Liver (tissue), 9 donors: ENCODE measurements around the gene TNIP1. TPM values are rescaled to one million over a fixed set of nuclear protein-coding genes. Genes with fewer than 3 reads are reported as not detected.

Source experiments
- DNase-seq: peaks from one replicate; pipeline ENCODE4 v3.0.0-alpha.2; 2017; ENCODE audit warnings: low spot score
- H3K27ac ChIP-seq, 2 donors: one replicate each; pipeline ENCODE4 v1.7.0; 2013; ENCODE audit warnings: inconsistent platforms in 2 of 2, low read length in 2 of 2, control low read depth in 1 of 2, low read depth in 1 of 2, mild to moderate bottlenecking in 1 of 2
- H3K27me3 ChIP-seq, 4 donors: one replicate each; pipeline versions ENCODE4 v1.6.1 to v1.7.0; 2013; ENCODE audit warnings: low read length in 3 of 4, inconsistent platforms in 1 of 4, mild to moderate bottlenecking in 1 of 4, moderate library complexity in 1 of 4; ENCODE audit not compliant: control insufficient read depth in 4 of 4, insufficient read depth in 4 of 4
- H3K36me3 ChIP-seq, 4 donors: one replicate each; pipeline versions ENCODE4 v1.6.1 to v1.7.0; 2013; ENCODE audit warnings: low read length in 3 of 4, mild to moderate bottlenecking in 3 of 4, low read depth in 1 of 4, moderate library complexity in 1 of 4; ENCODE audit not compliant: control insufficient read depth in 4 of 4, insufficient read depth in 3 of 4
- H3K4me1 ChIP-seq, 4 donors: one replicate each; pipeline versions ENCODE4 v1.6.1 to v1.7.0; 2013; ENCODE audit warnings: low read length in 3 of 4, mild to moderate bottlenecking in 3 of 4, moderate library complexity in 1 of 4; ENCODE audit not compliant: control insufficient read depth in 4 of 4, insufficient read depth in 4 of 4
- H3K4me3 ChIP-seq, 3 donors: one replicate each; pipeline versions ENCODE4 v1.6.1 to v1.7.0; 2013; ENCODE audit warnings: low read length in 3 of 3, control low read depth in 1 of 3, low read depth in 1 of 3, mild to moderate bottlenecking in 1 of 3
- H3K9ac ChIP-seq, 2 donors: one replicate each; pipeline ENCODE4 v1.7.0; 2013; ENCODE audit warnings: low read length in 2 of 2, mild to moderate bottlenecking in 2 of 2, moderate library complexity in 2 of 2, control low read depth in 1 of 2, low read depth in 1 of 2
- H3K9me3 ChIP-seq, 4 donors: one replicate each; pipeline versions ENCODE4 v1.6.1 to v1.7.0; 2013; ENCODE audit warnings: low read length in 3 of 4; ENCODE audit not compliant: control insufficient read depth in 4 of 4
- CTCF ChIP-seq: fragments of 150-350 bp; IDR thresholded peaks from 2 replicates; pipeline ENCODE4 v1.5.1; 2017; ENCODE audit warnings: improper control_type of control experiment, low read depth, low read length; ENCODE audit not compliant: missing input control
- EGR1 ChIP-seq, 2 donors: IDR thresholded peaks; 2 replicates each; pipeline ENCODE4 v1.6.1; 2016 to 2018; ENCODE audit warnings: antibody characterized with exemption in 2 of 2, low read depth in 2 of 2
- FOXA1 ChIP-seq: IDR thresholded peaks from 2 replicates; pipeline ENCODE4 v1.6.1; 2016; ENCODE audit warnings: antibody characterized with exemption
- FOXA2 ChIP-seq: IDR thresholded peaks from 2 replicates; pipeline ENCODE4 v1.6.1; 2016; ENCODE audit warnings: antibody characterized with exemption
- GABPA ChIP-seq, 2 donors: IDR thresholded peaks in 1 of 2; conservative IDR thresholded peaks in 1 of 2; 2 replicates each; pipeline ENCODE4 v1.6.1; 2016; ENCODE audit warnings: antibody characterized with exemption in 2 of 2, mild to moderate bottlenecking in 1 of 2, moderate library complexity in 1 of 2
- HNF4A ChIP-seq, 2 donors: conservative IDR thresholded peaks; 2 replicates each; pipeline ENCODE4 v1.6.1; 2016; ENCODE audit warnings: antibody characterized with exemption in 2 of 2, mild to moderate bottlenecking in 2 of 2
- HNF4G ChIP-seq: IDR thresholded peaks from 2 replicates; pipeline ENCODE4 v1.6.1; 2016; ENCODE audit warnings: antibody characterized with exemption
- MAX ChIP-seq: IDR thresholded peaks from 2 replicates; pipeline ENCODE4 v1.6.1; 2016; ENCODE audit warnings: antibody characterized with exemption
- NR2F2 ChIP-seq: IDR thresholded peaks from 2 replicates; pipeline ENCODE4 v1.6.1; 2016; ENCODE audit warnings: antibody characterized with exemption
- RAD21 ChIP-seq, 2 donors: IDR thresholded peaks; 2 replicates each; pipeline ENCODE4 v1.6.1; 2016; ENCODE audit warnings: antibody characterized with exemption in 2 of 2, mild to moderate bottlenecking in 2 of 2
- RXRA ChIP-seq, 2 donors: IDR thresholded peaks; 2 replicates each; pipeline ENCODE4 v1.6.1; 2017 to 2018; ENCODE audit warnings: antibody characterized with exemption in 2 of 2, mild to moderate bottlenecking in 1 of 2
- SP1 ChIP-seq: IDR thresholded peaks from 2 replicates; pipeline ENCODE4 v1.6.1; 2018; ENCODE audit warnings: antibody characterized with exemption, mild to moderate bottlenecking
- YY1 ChIP-seq: IDR thresholded peaks from 2 replicates; pipeline ENCODE4 v1.6.1; 2016; ENCODE audit warnings: antibody characterized with exemption, mild to moderate bottlenecking
- ZBTB33 ChIP-seq: IDR thresholded peaks from 2 replicates; pipeline ENCODE4 v1.6.1; 2016; ENCODE audit warnings: antibody characterized with exemption
- WGBS: extraction: QIAGEN DNeasy Blood & Tissue Kit; methylation state at CpG from one replicate; pipeline ENCODE4 v1.1.7; 2013; 5-methylcytosine and 5-hydroxymethylcytosine counted together
- polyA plus RNA-seq, 2 donors: library from polyadenylated mRNA; stranded (reverse) in 1 of 2; unstranded in 1 of 2; fragments of 200-250 nt in 1 of 2; fragments of >200 nt in 1 of 2; fragmentation: Nextera tagmentation in 1 of 2; extraction: Ambion mirVana in 1 of 2; gene quantifications; one replicate each; pipeline versions ENCODE4 v1.2.1 to v1.2.3, GENCODE V29; 2013 to 2015
- total RNA-seq, 2 donors: library from RNA; depleted of rRNA; stranded (reverse); fragments of >200 nt; gene quantifications; one replicate each; pipeline ENCODE4 v1.2.3, GENCODE V29; 2014
- TF ChIP-seq, protein P1 (sequence below): IDR thresholded peaks from 2 replicates; pipeline ENCODE4 v1.6.1; 2016; ENCODE audit warnings: antibody characterized with exemption
- TF ChIP-seq, protein P2 (sequence below): IDR thresholded peaks from 2 replicates; pipeline ENCODE4 v1.6.1; 2016; ENCODE audit warnings: antibody characterized with exemption, mild to moderate bottlenecking
- donor health status: healthy.
- donor health status: healthy.
- donor health status: healthy.
- donor health status: healthy.
- donor health status: healthy.

TNIP1 gene
- total and polyA plus RNA-seq, 4 donors: 33.2 to 101 (median 48.0) TPM

DNA sequence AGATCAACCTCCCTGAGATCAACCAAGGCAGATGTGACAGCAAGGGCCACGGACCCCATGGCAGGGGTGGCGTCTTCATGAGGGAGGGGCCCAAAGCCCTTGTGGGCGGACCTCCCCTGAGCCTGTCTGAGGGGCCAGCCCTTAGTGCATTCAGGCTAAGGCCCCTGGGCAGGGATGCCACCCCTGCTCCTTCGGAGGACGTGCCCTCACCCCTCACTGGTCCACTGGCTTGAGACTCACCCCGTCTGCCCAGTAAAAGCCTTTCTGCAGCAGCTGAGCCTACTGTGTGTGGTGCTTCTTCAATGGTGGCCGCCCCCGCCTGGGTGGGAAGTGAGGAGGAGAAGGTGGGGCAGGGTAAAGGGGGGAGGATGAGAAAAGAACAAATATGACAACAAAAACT, 52.1 kb downstream of the TNIP1 start (continued):
- TF ChIP-seq FOXA2 (no peak), RAD21 (IDR thresholded peaks at IDR 0.05) (no peak), YY1 (no peak), SP1 (no peak), HNF4G (no peak), GABPA (IDR thresholded peaks at IDR 0.05 in 1 of 2, conservative IDR thresholded peaks at IDR 0.05 in 1 of 2) (no peak)

DNA sequence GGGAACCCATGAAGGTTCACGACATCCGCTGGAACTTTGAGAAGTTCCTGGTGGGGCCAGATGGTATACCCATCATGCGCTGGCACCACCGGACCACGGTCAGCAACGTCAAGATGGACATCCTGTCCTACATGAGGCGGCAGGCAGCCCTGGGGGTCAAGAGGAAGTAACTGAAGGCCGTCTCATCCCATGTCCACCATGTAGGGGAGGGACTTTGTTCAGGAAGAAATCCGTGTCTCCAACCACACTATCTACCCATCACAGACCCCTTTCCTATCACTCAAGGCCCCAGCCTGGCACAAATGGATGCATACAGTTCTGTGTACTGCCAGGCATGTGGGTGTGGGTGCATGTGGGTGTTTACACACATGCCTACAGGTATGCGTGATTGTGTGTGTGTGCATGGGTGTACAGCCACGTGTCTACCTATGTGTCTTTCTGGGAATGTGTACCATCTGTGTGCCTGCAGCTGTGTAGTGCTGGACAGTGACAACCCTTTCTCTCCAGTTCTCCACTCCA, 52.8 kb downstream of the TNIP1 start:
- H3K9me3 ChIP-seq: no peaks in the 10 kb centered on the region
- H3K27ac ChIP-seq: peak overlapping the region in 1 of 2 donors; percentile 0
- no peak overlapping the region for H3K4me3 ChIP-seq
- WGBS: 88% methylated on average over 11 of the region's 11 CpGs
- DNase-seq: no peak
- H3K9ac ChIP-seq: no peak overlapping the region
- peaks cover 10 to 71% (median 45%) of the 10 kb centered on the region in 4 donors for H3K36me3 ChIP-seq
- H3K4me1 ChIP-seq: peaks cover 8 to 35% (median 13%) of the 10 kb centered on the region in 4 donors
- no peaks in the 10 kb centered on the region for H3K27me3 ChIP-seq
- no peak for TF ChIP-seq RXRA (IDR thresholded peaks at IDR 0.05)
- TF ChIP-seq HNF4A (conservative IDR thresholded peaks at IDR 0.05): no peak
- TF ChIP-seq RAD21 (IDR thresholded peaks at IDR 0.05): no peak
- no peak for TF ChIP-seq FOXA1
- TF ChIP-seq, protein P1, sequence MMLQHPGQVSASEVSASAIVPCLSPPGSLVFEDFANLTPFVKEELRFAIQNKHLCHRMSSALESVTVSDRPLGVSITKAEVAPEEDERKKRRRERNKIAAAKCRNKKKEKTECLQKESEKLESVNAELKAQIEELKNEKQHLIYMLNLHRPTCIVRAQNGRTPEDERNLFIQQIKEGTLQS: no peak
- no peak for TF ChIP-seq NR2F2
- TF ChIP-seq, protein P2, sequence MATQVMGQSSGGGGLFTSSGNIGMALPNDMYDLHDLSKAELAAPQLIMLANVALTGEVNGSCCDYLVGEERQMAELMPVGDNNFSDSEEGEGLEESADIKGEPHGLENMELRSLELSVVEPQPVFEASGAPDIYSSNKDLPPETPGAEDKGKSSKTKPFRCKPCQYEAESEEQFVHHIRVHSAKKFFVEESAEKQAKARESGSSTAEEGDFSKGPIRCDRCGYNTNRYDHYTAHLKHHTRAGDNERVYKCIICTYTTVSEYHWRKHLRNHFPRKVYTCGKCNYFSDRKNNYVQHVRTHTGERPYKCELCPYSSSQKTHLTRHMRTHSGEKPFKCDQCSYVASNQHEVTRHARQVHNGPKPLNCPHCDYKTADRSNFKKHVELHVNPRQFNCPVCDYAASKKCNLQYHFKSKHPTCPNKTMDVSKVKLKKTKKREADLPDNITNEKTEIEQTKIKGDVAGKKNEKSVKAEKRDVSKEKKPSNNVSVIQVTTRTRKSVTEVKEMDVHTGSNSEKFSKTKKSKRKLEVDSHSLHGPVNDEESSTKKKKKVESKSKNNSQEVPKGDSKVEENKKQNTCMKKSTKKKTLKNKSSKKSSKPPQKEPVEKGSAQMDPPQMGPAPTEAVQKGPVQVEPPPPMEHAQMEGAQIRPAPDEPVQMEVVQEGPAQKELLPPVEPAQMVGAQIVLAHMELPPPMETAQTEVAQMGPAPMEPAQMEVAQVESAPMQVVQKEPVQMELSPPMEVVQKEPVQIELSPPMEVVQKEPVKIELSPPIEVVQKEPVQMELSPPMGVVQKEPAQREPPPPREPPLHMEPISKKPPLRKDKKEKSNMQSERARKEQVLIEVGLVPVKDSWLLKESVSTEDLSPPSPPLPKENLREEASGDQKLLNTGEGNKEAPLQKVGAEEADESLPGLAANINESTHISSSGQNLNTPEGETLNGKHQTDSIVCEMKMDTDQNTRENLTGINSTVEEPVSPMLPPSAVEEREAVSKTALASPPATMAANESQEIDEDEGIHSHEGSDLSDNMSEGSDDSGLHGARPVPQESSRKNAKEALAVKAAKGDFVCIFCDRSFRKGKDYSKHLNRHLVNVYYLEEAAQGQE: no peak
- TF ChIP-seq SP1: no peak
- no peak for TF ChIP-seq EGR1 (IDR thresholded peaks at IDR 0.05; ENCODE audit: low read depth in 2 of 2)
- TF ChIP-seq GABPA (IDR thresholded peaks at IDR 0.05 in 1 of 2, conservative IDR thresholded peaks at IDR 0.05 in 1 of 2): no peak
- TF ChIP-seq CTCF: no peak
- TF ChIP-seq HNF4G: no peak
- no peak for TF ChIP-seq YY1
- no peak for TF ChIP-seq MAX
- no peak for TF ChIP-seq ZBTB33
- TF ChIP-seq FOXA2: no peak
